DOHH2 (cell line): ENCODE results near the gene SAP130.

ENCODE experiments used
- H3F3A ChIP-seq: fragments of 200-600 bp; sonication (generic), shearing (Covaris generic); 2 replicates; pipeline ENCODE4 v1.6.0; 2016; ENCODE audit warnings: antibody characterized with exemption, mild to moderate bottlenecking; ENCODE audit not compliant: control insufficient read depth, insufficient read depth
- H3K27ac ChIP-seq: fragments of 200-600 bp; sonication (generic); 2 replicates; pipeline ENCODE4 v1.5.1; 2014; ENCODE audit warnings: low read depth, mild to moderate bottlenecking, low read length, moderate library complexity
- H3K27me3 ChIP-seq: fragments of 200-600 bp; sonication (generic); 2 replicates; pipeline ENCODE4 v1.6.1; 2014; ENCODE audit warnings: mild to moderate bottlenecking, low read length, mixed read lengths; ENCODE audit not compliant: control insufficient read depth
- H3K36me3 ChIP-seq: fragments of 200-600 bp; sonication (generic); 2 replicates; pipeline ENCODE4 v1.6.1; 2014; ENCODE audit warnings: mild to moderate bottlenecking, low read length, moderate library complexity, mixed read lengths; ENCODE audit not compliant: control insufficient read depth
- H3K4me1 ChIP-seq: fragments of 200-600 bp; sonication (generic); 2 replicates; pipeline ENCODE4 v1.6.1; 2014; ENCODE audit warnings: mild to moderate bottlenecking, low read length, mixed read lengths; ENCODE audit not compliant: control insufficient read depth
- H3K4me2 ChIP-seq: fragments of 200-600 bp; sonication (generic); 2 replicates; pipeline ENCODE4 v1.6.0; 2014; ENCODE audit warnings: mild to moderate bottlenecking, low read length, moderate library complexity
- H3K4me3 ChIP-seq: fragments of 200-600 bp; sonication (generic); 2 replicates; pipeline ENCODE4 v1.5.1; 2014; ENCODE audit warnings: mild to moderate bottlenecking, low read length, mixed read lengths
- H3K79me2 ChIP-seq: fragments of 200-600 bp; sonication (generic); 2 replicates; pipeline ENCODE4 v1.6.1; 2014; ENCODE audit warnings: mild to moderate bottlenecking, low read length, mixed read lengths; ENCODE audit not compliant: control insufficient read depth
- H3K9me2 ChIP-seq: fragments of 200-600 bp; sonication (generic); replicated peaks from 2 replicates; pipeline ENCODE4 v1.6.1; 2014; ENCODE audit warnings: mild to moderate bottlenecking, low read length, mixed read lengths; ENCODE audit not compliant: control insufficient read depth
- H3K9me3 ChIP-seq: fragments of 200-600 bp; sonication (generic); 2 replicates; pipeline ENCODE4 v1.6.1; 2014; ENCODE audit warnings: antibody characterized with exemption, low read length, mixed read lengths; ENCODE audit not compliant: control insufficient read depth, insufficient read depth
- H4K20me1 ChIP-seq: fragments of 200-600 bp; sonication (generic); 2 replicates; pipeline ENCODE4 v1.6.0; 2014; ENCODE audit warnings: low read depth, mild to moderate bottlenecking, antibody characterized with exemption, low read length, moderate library complexity; ENCODE audit not compliant: control insufficient read depth, insufficient read depth
- CTCF ChIP-seq: fragments of 200-600 bp; sonication (generic); IDR thresholded peaks from one replicate; pipeline ENCODE4 v1.5.1; 2014; ENCODE audit warnings: antibody characterized with exemption, mild to moderate bottlenecking, low read depth, low read length; ENCODE audit not compliant: poor library complexity, severe bottlenecking
- EZH2phosphoT487 ChIP-seq: fragments of 200-600 bp; sonication (generic); IDR thresholded peaks from 2 replicates; pipeline ENCODE4 v1.6.1; 2017; ENCODE audit warnings: borderline replicate concordance, mild to moderate bottlenecking, antibody characterized with exemption, low read length, moderate library complexity, mixed read lengths

SAP130 gene

DNA sequence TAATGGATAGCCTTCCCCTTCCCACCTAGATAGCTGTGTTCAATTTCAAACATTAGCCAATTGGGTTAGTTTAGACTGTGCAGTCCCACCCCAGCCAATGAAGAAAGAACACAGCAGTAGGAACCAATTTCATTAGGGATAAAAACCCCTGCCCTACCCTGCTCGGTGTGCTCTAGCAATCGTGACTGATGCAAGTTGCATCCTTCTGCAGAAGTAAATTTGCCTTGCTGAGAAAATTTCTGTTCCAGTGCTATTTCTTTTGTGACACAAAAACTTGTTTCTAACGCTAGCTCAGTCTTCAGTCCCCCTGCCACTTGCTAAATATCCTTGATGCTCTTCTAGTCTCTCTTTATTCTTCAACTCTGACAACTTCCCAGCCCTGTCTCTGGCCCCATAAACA lies 15.2 kb upstream of the SAP130 start:
- Histone ChIP-seq H3K27me3 (0 out of 2 replicates have a peak, but pooled peaks cover 3% of the 10 kb centered on the region), H3K4me1 (no peaks in the 10 kb centered on the region), H3K9me2 (no peaks in the 10 kb centered on the region), H3K36me3 (no peaks in the 10 kb centered on the region), H3K4me2 (no peak overlapping the region), H3K9me3 (peaks cover 11% of the 10 kb centered on the region), H3K27ac (no peak overlapping the region), H3K79me2 (no peaks in the 10 kb centered on the region), H4K20me1 (no peaks in the 10 kb centered on the region), H3F3A (no peaks in the 10 kb centered on the region), H3K4me3 (no peak overlapping the region)
- TF ChIP-seq CTCF, result no peak
- TF ChIP-seq EZH2phosphoT487, result no peak

DNA sequence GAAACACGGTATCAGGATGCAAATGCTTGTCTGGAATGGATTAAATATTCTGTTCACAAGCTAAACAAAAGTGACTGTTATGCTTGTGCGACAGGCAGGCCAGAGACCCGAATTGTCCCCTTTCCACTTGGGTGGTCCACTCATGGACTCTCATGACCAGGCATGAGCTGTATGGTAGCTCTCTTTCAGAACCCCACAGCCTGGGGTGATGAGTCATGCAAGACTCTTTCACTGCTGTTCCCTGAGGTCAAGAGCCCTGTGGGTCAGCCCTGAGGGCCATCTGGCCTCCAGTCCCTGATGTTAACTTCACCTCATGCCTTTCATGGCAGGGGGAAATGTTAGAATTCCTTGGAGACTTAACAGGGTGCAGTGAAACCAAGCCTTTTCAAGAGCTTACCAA lies 13.7 kb upstream of the SAP130 start:
- H4K20me1 ChIP-seq, result no peaks in the 10 kb centered on the region
- H3K27me3 ChIP-seq, result 0 out of 2 replicates have a peak, but pooled peaks cover 3% of the 10 kb centered on the region
- no peak overlapping the region for H3K27ac ChIP-seq
- H3K9me3 ChIP-seq, result peaks cover 26% of the 10 kb centered on the region
- H3F3A ChIP-seq, result no peaks in the 10 kb centered on the region
- no peak overlapping the region for H3K4me3 ChIP-seq
- H3K4me1 ChIP-seq, result no peaks in the 10 kb centered on the region
- H3K4me2 ChIP-seq, result no peak overlapping the region
- TF ChIP-seq CTCF, result no peak
- no peak for TF ChIP-seq EZH2phosphoT487
- no peaks in the 10 kb centered on the region for H3K9me2 ChIP-seq
- H3K79me2 ChIP-seq, result no peaks in the 10 kb centered on the region
- H3K36me3 ChIP-seq, result no peaks in the 10 kb centered on the region

GRCh38 chr2:128040166-128040771 lies 12.4 kb upstream of the SAP130 start:
- no peak overlapping the region for H3K4me2 ChIP-seq
- no peak for TF ChIP-seq CTCF
- TF ChIP-seq EZH2phosphoT487, result no peak
- H4K20me1 ChIP-seq, result no peaks in the 10 kb centered on the region
- H3K36me3 ChIP-seq, result no peaks in the 10 kb centered on the region
- no peak overlapping the region for H3K27ac ChIP-seq
- H3K4me1 ChIP-seq, result no peaks in the 10 kb centered on the region
- 0 out of 2 replicates have a peak, but pooled peaks cover 3% of the 10 kb centered on the region for H3K27me3 ChIP-seq
- no peaks in the 10 kb centered on the region for H3K9me2 ChIP-seq
- H3K79me2 ChIP-seq, result no peaks in the 10 kb centered on the region
- peaks cover 29% of the 10 kb centered on the region for H3K9me3 ChIP-seq
- H3K4me3 ChIP-seq, result no peak overlapping the region
- no peaks in the 10 kb centered on the region for H3F3A ChIP-seq
